Stomach (tissue), 9 donors: ENCODE results near the gene TMEM44. TPM values are rescaled to one million over a fixed set of nuclear protein-coding genes. Genes with fewer than 3 reads are reported as not detected.

ENCODE experiments used
- DNase-seq, 2 donors: peaks; one replicate each; pipeline versions ENCODE4 v3.0.0 to v3.0.0-alpha.2; 2013 to 2019
- H3K27ac ChIP-seq, 5 donors: fragments of 200-600 bp in 4 of 5; sonication (generic) in 4 of 5; one replicate each; pipeline ENCODE4 v1.5.1; 2013 to 2019; ENCODE audit warnings: mild to moderate bottlenecking in 1 of 5, moderate library complexity in 1 of 5
- H3K27me3 ChIP-seq, 3 donors: fragments of 200-600 bp; sonication (generic); one replicate each; pipeline ENCODE4 v1.5.1; 2017 to 2019; ENCODE audit warnings: mixed run types in 1 of 3
- H3K36me3 ChIP-seq, 4 donors: fragments of 200-600 bp; sonication (generic); 1 replicate in 3 of 4; 2 replicates in 1 of 4; pipeline ENCODE4 v1.5.1; 2016 to 2019
- H3K4me1 ChIP-seq, 4 donors: fragments of 200-600 bp; sonication (generic); one replicate each; pipeline ENCODE4 v1.5.1; 2016 to 2019
- H3K4me3 ChIP-seq, 4 donors: fragments of 200-600 bp; sonication (generic) in 3 of 4; one replicate each; pipeline ENCODE4 v1.5.1; 2016 to 2019; ENCODE audit warnings: mild to moderate bottlenecking in 1 of 4
- H3K9me3 ChIP-seq, 4 donors: fragments of 200-600 bp; sonication (generic); one replicate each; pipeline ENCODE4 v1.5.1; 2016 to 2019
- CTCF ChIP-seq, 7 experiments: fragments of 450-650 bp in 4 of 7; fragments of 200-600 bp in 3 of 7; sonication (generic) in 3 of 7; IDR thresholded peaks; one replicate each; pipeline ENCODE4 v1.5.1; 2016 to 2019; ENCODE audit warnings: antibody characterized with exemption in 7 of 7, control low read depth in 2 of 7, mild to moderate bottlenecking in 1 of 7
- EP300 ChIP-seq: sonication (generic); formaldehyde crosslinking; IDR thresholded peaks from one replicate; pipeline ENCODE4 v1.6.1; 2017; ENCODE audit warnings: antibody characterized with exemption
- POLR2A ChIP-seq, 4 donors: fragments of 450-650 bp; IDR thresholded peaks; one replicate each; pipeline ENCODE4 v1.6.1; 2016; ENCODE audit warnings: antibody characterized with exemption in 4 of 4, control low read depth in 2 of 4, mild to moderate bottlenecking in 1 of 4, moderate library complexity in 1 of 4
- POLR2AphosphoS5 ChIP-seq, 3 donors: sonication (generic); formaldehyde crosslinking; IDR thresholded peaks; one replicate each; pipeline ENCODE4 v1.6.1; 2016; ENCODE audit warnings: antibody characterized with exemption in 3 of 3
- WGBS, 5 donors: extraction: QIAGEN DNeasy Blood & Tissue Kit in 3 of 5; methylation state at CpG; one replicate each; pipeline versions ENCODE4 v1.1.5 to v1.1.7; 2013 to 2018; 5-methylcytosine and 5-hydroxymethylcytosine counted together
- intact Hi-C: fragments of 100-400 bp; cut with DNase I; formaldehyde crosslinking; loops from one replicate; pipeline ENCODE4 v1.15.1; 2023; ENCODE audit warnings: low total_unique reads
- polyA plus RNA-seq, 3 donors: library from polyadenylated mRNA; stranded (reverse); fragments of 200-250 nt; gene quantifications; one replicate each; pipeline ENCODE4 v1.2.3, GENCODE V29; 2013
- total RNA-seq, 5 donors: library from RNA; depleted of rRNA; stranded (reverse); fragments of >200 nt; gene quantifications; one replicate each; pipeline versions ENCODE4 v1.1.0 to v1.2.3, GENCODE V29; 2014 to 2016
- donor health status: healthy with polysubstance abuse.
- donor health status: Bipolar disorder and iron deficiency.
- donor health status: healthy.

Gene TMEM44
- total and polyA plus RNA-seq, 8 donors, result 4.4 to 352 (median 9.4) TPM; not detected in 1

- 75 to 84% (median 80%) methylated on average over 2 to 3 of the region's 3 CpGs for WGBS, 5 donors
- intact Hi-C loops, result no loop called here
Measured at GRCh38 chr3:194673761-194674160, 40.5 kb upstream of the TMEM44 start.

GRCh38 chr3:194672876-194673275 is 39.7 kb upstream of the TMEM44 start:
- Histone ChIP-seq H3K9me3 (no peaks in the 10 kb centered on the region), H3K36me3 (peaks cover 8 to 21% (median 20%) of the 10 kb centered on the region in 4 donors), H3K27me3 (peaks cover 0 to 21% (median 0%) of the 10 kb centered on the region in 3 donors), H3K4me3 (peak overlapping the region; percentile 78 to 98 (median 88)), H3K4me1 (peaks cover 10 to 31% (median 19%) of the 10 kb centered on the region in 4 donors), H3K27ac (peak overlapping the region; percentile 23 to 95 (median 92))
- no peak for TF ChIP-seq CTCF (IDR thresholded peaks at IDR 0.05)
- peak in 1 of 2 donors; percentile 32 for DNase-seq
- intact Hi-C loops, result no loop called here
- WGBS, 5 donors, result 24 to 40% (median 37%) methylated on average over 5 of the region's 5 CpGs

More at GRCh38 chr3:194673761-194674160, 40.5 kb upstream of the TMEM44 start:
- peaks cover 0 to 21% (median 0%) of the 10 kb centered on the region in 3 donors for H3K27me3 ChIP-seq
- no peak overlapping the region for H3K27ac ChIP-seq
- H3K4me3 ChIP-seq, result no peak overlapping the region
- no peak for DNase-seq
- H3K4me1 ChIP-seq, result peaks cover 10 to 31% (median 19%) of the 10 kb centered on the region in 4 donors
- H3K9me3 ChIP-seq, result no peaks in the 10 kb centered on the region
- peaks cover 0 to 13% (median 11%) of the 10 kb centered on the region in 4 donors for H3K36me3 ChIP-seq
- TF ChIP-seq EP300 (no peak), CTCF (IDR thresholded peaks at IDR 0.05) (no peak), POLR2A (IDR thresholded peaks at IDR 0.05) (no peak), POLR2AphosphoS5 (IDR thresholded peaks at IDR 0.05) (no peak)

GRCh38 chr3:194671900-194672808 is 38.9 kb upstream of the TMEM44 start, which contains the start of gene LSG1:
Gene LSG1, minus strand, starts transcription at chr3:194672191. Its CDS starts 29 bp downstream, at chr3:194672162.
- DNase-seq, result peak; percentile 92 to 98
- Histone ChIP-seq H3K4me3 (peak within 1 kb of the TSS; percentile 78 to 98 (median 88)), H3K27ac (peak within 1 kb of the TSS; percentile 89 to 95 (median 92)), H3K27me3 (peaks cover 0 to 16% (median 0%) of the 10 kb centered on the region in 3 donors), H3K4me1 (peaks cover 10 to 31% (median 19%) of the 10 kb centered on the region in 4 donors), H3K36me3 (peaks cover 12 to 25% (median 24%) of the 10 kb centered on the region in 4 donors), H3K9me3 (no peaks in the 10 kb centered on the region)
- intact Hi-C loops, result no loop called here
- no peak for TF ChIP-seq POLR2A (IDR thresholded peaks at IDR 0.05)
- peak; percentile 75 to 90 (median 90) for TF ChIP-seq POLR2AphosphoS5 (IDR thresholded peaks at IDR 0.05)
- TF ChIP-seq CTCF (IDR thresholded peaks at IDR 0.05), result peak in 1 of 7 experiments; percentile 31
- no peak for TF ChIP-seq EP300
- 0 to 1% (median 0%) methylated on average over 50 to 57 of the region's 57 CpGs for WGBS, 5 donors

- Histone ChIP-seq H3K4me3 (peak overlapping the region; percentile 78 to 98 (median 88)), H3K27ac (peak overlapping the region; percentile 75 to 95 (median 92)), H3K36me3 (peaks cover 16 to 31% (median 30%) of the 10 kb centered on the region in 4 donors), H3K27me3 (peaks cover 0 to 10% (median 0%) of the 10 kb centered on the region in 3 donors), H3K4me1 (peaks cover 10 to 31% (median 19%) of the 10 kb centered on the region in 4 donors), H3K9me3 (no peaks in the 10 kb centered on the region)
- DNase-seq, result peak in 1 of 2 donors; percentile 54
- intact Hi-C loops, result no loop called here
- 0 to 1% (median 0%) methylated on average over 5 of the region's 5 CpGs for WGBS, 5 donors
- TF ChIP-seq POLR2AphosphoS5 (IDR thresholded peaks at IDR 0.05) (no peak), CTCF (IDR thresholded peaks at IDR 0.05) (peak in 4 of 7 experiments; percentile 6 to 55 (median 42))
Measured at GRCh38 chr3:194671511-194671899, 38.3 kb upstream of the TMEM44 start.
